Smooth muscle cell (in vitro differentiated cells): ENCODE data around the gene SLC2A3. TPM values are rescaled to one million over a fixed set of nuclear protein-coding genes. Genes with fewer than 3 reads are reported as not detected.
"Not testable (repeated sequence)": the region's sequence is repeated elsewhere in the genome, so short reads cannot be mapped to it uniquely, and the experiment has no call there.

Source experiments
- DNase-seq: peaks from one replicate; lab custom pipeline; 2025; ENCODE audit not compliant: unreplicated experiment; lab: John Stamatoyannopoulos, UW
- H2AFZ ChIP-seq: fragments of 200-600 bp; sonication (generic); 2 replicates; pipeline ENCODE4 v1.6.0; 2016; ENCODE audit warnings: antibody characterized with exemption, low read depth, mild to moderate bottlenecking
- H3F3A ChIP-seq: fragments of 200-600 bp; sonication (generic); 2 replicates; pipeline ENCODE4 v1.6.0; 2017; ENCODE audit warnings: antibody characterized with exemption, low read depth
- H3K27ac ChIP-seq: fragments of 200-600 bp; sonication (generic); 2 replicates; pipeline ENCODE4 v1.5.1; 2016; ENCODE audit warnings: low read depth, mild to moderate bottlenecking
- H3K27me3 ChIP-seq: fragments of 200-600 bp; sonication (generic); 2 replicates; pipeline ENCODE4 v1.6.1; 2016; ENCODE audit warnings: low read depth, mild to moderate bottlenecking
- H3K36me3 ChIP-seq: fragments of 200-600 bp; sonication (generic); 2 replicates; pipeline ENCODE4 v1.5.1; 2016; ENCODE audit warnings: low read depth
- H3K4me1 ChIP-seq: fragments of 200-600 bp; sonication (generic); 2 replicates; pipeline ENCODE4 v1.5.1; 2016; ENCODE audit warnings: low read depth
- H3K4me2 ChIP-seq: fragments of 200-600 bp; sonication (generic); 2 replicates; pipeline ENCODE4 v1.6.0; 2016; ENCODE audit warnings: mild to moderate bottlenecking
- H3K4me3 ChIP-seq: fragments of 200-600 bp; sonication (generic); 2 replicates; pipeline ENCODE4 v1.5.1; 2016; ENCODE audit warnings: mild to moderate bottlenecking
- H3K79me2 ChIP-seq: fragments of 200-600 bp; sonication (generic); 2 replicates; pipeline ENCODE4 v1.6.0; 2016; ENCODE audit warnings: low read depth, mild to moderate bottlenecking
- H3K9ac ChIP-seq: fragments of 200-600 bp; sonication (generic); 2 replicates; pipeline ENCODE4 v1.6.0; 2016; ENCODE audit warnings: low read depth
- H3K9me3 ChIP-seq: fragments of 200-600 bp; sonication (generic); replicated peaks from 2 replicates; pipeline ENCODE4 v1.5.1; 2016; ENCODE audit warnings: low read depth
- H4K20me1 ChIP-seq: fragments of 200-600 bp; sonication (generic); 2 replicates; pipeline ENCODE4 v1.6.0; 2016; ENCODE audit warnings: low read depth
- WGBS: methylation state at CpG from one replicate; pipeline ENCODE4 v1.1.7; 2016; ENCODE audit warnings: low lambda C conversion rate; 5-methylcytosine and 5-hydroxymethylcytosine counted together
- polyA plus RNA-seq: library from polyadenylated mRNA; unstranded; fragments of >200 nt; fragmentation: Nextera tagmentation; extraction: Ambion mirVana; gene quantifications from 2 replicates; pipeline ENCODE4 v1.2.1, GENCODE V29; 2016
- total RNA-seq: library from RNA; depleted of rRNA; stranded (reverse); fragments of >200 nt; gene quantifications from 2 replicates; pipeline ENCODE4 v1.2.3, GENCODE V29; 2014
- TF ChIP-seq, protein P1 (sequence below): fragments of 200-600 bp; sonication (generic); IDR thresholded peaks from 2 replicates; pipeline ENCODE4 v1.5.1; 2017; ENCODE audit warnings: borderline replicate concordance, mild to moderate bottlenecking, antibody characterized with exemption; ENCODE audit not compliant: insufficient read depth, poor library complexity, severe bottlenecking

Gene SLC2A3
- total and polyA plus RNA-seq, 2 experiments from 2014 or later = 211 to 938 TPM

DNA sequence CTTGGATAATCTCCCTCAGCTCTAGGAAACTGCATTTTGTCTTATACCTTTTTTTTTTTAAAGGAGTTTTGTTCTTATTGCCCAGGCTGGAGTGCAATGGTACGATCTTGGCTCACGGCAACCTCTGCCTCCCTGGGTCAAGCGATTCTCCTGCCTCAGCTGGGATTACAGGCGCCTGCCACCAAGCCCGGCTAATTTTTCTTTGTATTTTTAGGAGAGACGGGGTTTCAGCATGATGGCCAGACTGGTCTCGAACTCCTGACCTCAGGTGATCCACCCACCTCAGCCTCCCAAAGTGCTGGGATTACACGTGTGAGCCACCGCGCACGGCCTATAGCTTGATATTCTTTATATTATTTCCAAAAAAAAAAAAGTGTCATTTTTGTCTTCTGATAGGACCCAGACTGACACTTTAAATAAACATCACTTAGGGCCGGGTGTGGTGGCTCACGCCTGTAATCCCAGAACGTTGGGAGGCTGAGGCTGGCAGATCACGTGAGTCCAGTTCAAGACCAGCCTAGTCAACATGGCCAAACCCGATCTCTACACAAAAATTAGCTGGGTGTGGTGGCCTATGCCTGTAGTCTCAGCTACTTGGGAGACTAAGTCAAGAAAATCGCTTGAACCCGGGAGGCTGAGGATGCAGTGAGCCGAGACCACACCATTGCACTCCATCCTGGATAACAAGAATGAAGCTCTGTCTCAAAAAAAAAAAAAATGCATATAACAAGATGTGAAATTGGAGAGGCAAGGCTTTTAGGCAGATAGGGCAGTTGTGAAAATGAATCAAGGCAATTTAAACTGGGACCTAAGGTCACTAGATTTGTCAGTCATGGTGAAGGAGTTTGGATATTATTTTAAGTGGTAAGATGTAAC, 18.4 kb downstream of the SLC2A3 start:
- Histone ChIP-seq H3K36me3 (peaks cover 22% of the 10 kb centered on the region), H3K27ac (peak overlapping the region; percentile 19), H3K4me1 (no peaks in the 10 kb centered on the region), H3K79me2 (no peaks in the 10 kb centered on the region), H4K20me1 (peaks cover 56% of the 10 kb centered on the region), H3K9me3 (no peaks in the 10 kb centered on the region), H3K27me3 (no peaks in the 10 kb centered on the region), H3K9ac (no peak overlapping the region), H2AFZ (no peak overlapping the region), H3F3A (peaks cover 43% of the 10 kb centered on the region), H3K4me2 (no peak overlapping the region), H3K4me3 (no peak overlapping the region)
- no peak for DNase-seq
- WGBS = 77% methylated on average over 19 of the region's 19 CpGs
- TF ChIP-seq, protein P1, sequence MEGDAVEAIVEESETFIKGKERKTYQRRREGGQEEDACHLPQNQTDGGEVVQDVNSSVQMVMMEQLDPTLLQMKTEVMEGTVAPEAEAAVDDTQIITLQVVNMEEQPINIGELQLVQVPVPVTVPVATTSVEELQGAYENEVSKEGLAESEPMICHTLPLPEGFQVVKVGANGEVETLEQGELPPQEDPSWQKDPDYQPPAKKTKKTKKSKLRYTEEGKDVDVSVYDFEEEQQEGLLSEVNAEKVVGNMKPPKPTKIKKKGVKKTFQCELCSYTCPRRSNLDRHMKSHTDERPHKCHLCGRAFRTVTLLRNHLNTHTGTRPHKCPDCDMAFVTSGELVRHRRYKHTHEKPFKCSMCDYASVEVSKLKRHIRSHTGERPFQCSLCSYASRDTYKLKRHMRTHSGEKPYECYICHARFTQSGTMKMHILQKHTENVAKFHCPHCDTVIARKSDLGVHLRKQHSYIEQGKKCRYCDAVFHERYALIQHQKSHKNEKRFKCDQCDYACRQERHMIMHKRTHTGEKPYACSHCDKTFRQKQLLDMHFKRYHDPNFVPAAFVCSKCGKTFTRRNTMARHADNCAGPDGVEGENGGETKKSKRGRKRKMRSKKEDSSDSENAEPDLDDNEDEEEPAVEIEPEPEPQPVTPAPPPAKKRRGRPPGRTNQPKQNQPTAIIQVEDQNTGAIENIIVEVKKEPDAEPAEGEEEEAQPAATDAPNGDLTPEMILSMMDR = no peak

DNA sequence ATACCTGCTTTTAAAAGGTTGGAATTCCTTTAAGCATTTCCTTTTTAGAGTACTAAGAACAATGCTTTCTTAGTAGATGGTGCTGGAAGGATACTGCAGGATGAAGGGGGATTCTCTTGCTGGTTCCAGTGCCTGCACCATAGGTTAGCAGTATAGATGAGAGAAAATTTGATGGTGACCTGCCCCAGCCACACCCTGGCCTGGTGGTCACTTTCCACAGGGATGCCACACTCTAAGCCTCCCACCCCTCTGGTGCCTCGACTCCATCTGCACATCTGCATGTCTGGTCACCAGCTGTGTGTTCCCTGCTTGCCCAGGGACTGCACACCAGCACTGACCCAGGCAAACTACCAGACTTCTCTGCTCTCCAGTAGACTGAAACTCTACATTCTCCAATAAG, 19.1 kb downstream of the SLC2A3 start:
- peaks cover 49% of the 10 kb centered on the region for H4K20me1 ChIP-seq
- H3K27ac ChIP-seq = peak overlapping the region; percentile 19
- no peak overlapping the region for H3K9ac ChIP-seq
- H3K9me3 ChIP-seq = no peaks in the 10 kb centered on the region
- no peak overlapping the region for H2AFZ ChIP-seq
- DNase-seq = no peak
- no peaks in the 10 kb centered on the region for H3K27me3 ChIP-seq
- H3K4me1 ChIP-seq = no peaks in the 10 kb centered on the region
- H3K4me3 ChIP-seq = no peak overlapping the region
- 57% methylated on average over 1 of the region's 1 CpG for WGBS
- TF ChIP-seq, protein P1 = no peak
- no peaks in the 10 kb centered on the region for H3K79me2 ChIP-seq
- no peak overlapping the region for H3K4me2 ChIP-seq
- peaks cover 36% of the 10 kb centered on the region for H3F3A ChIP-seq
- peaks cover 17% of the 10 kb centered on the region for H3K36me3 ChIP-seq

DNA sequence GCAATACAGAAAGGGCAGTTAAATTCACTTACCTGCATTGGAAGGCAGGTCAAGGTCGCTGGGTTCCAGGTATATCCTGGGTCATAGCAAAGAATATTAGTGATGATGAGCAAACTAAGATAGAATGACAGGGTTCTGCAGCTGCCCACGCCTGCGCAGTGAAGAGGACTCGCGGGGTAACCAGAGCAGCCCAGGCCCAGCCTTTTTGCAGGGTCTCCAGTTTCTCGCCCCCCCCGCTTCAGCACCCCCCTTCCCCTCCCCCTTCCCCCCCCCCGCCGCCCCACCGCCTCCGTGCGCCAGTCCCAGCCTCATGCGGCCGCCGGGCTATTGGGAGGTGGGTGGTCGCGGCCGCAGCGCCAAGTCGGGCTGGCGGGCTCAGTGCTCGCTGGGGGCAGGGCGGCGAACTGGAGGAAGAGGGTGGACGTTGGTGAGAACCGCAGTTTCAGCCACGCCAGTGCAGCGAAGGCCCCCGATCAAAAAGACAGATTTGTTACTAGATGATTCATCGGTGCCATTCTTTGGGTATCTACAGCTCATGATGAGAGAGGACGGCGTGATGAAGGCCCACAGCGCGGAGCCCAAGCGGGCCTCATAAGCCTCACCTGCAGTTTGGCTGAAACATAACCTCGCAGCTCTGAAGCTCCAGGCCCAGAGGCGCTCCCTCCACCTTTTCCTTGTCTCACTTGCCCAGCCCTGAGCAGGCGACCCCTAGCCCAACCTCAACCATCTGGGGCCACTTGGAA, 20.2 kb downstream of the SLC2A3 start:
- Histone ChIP-seq H4K20me1 (peaks cover 38% of the 10 kb centered on the region), H3F3A (peaks cover 26% of the 10 kb centered on the region), H3K36me3 (peaks cover 8% of the 10 kb centered on the region), H3K27ac (no peak overlapping the region), H3K9me3 (no peaks in the 10 kb centered on the region), H3K4me3 (no peak overlapping the region), H3K4me2 (no peak overlapping the region), H3K4me1 (no peaks in the 10 kb centered on the region), H3K27me3 (no peaks in the 10 kb centered on the region), H3K79me2 (no peaks in the 10 kb centered on the region), H3K9ac (no peak overlapping the region), H2AFZ (no peak overlapping the region)
- no peak for DNase-seq
- TF ChIP-seq, protein P1 = no peak
- 80% methylated on average over 20 of the region's 38 CpGs for WGBS

DNA sequence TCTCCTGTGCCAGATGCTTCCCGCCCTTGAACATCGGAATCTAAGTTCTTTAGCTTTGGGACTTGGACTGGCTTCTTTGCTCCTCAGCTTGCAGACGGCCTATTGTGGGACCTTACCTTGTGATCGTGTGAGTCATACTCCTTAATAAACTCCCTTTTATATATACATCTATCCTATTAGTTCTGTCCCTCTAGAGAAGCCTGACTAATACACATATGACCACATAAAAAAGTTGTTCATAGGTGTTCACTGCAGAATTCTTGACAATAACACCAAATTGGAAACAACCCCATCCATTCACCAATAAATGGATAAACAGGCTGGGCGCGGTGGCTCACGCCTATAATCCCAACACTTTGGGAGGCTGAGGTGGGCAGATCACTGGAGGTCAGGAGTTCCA, 25.9 kb downstream of the SLC2A3 start:
- H3K36me3 ChIP-seq, H3K4me2 ChIP-seq, H2AFZ ChIP-seq, H3K9me3 ChIP-seq, H3K27me3 ChIP-seq, H3K79me2 ChIP-seq, H3K9ac ChIP-seq, H3F3A ChIP-seq, H3K4me3 ChIP-seq, H4K20me1 ChIP-seq, H3K4me1 ChIP-seq, H3K27ac ChIP-seq, DNase-seq: not testable (repeated sequence)
- WGBS = 77% methylated on average over 7 of the region's 7 CpGs
